Loucy (cell line): ENCODE results near the gene ARGLU1.

Experiments
- H2AFZ ChIP-seq: fragments of 200-600 bp; sonication (generic); 2 replicates; pipeline ENCODE4 v1.6.0; 2016; ENCODE audit warnings: antibody characterized with exemption, mild to moderate bottlenecking, low read length, moderate library complexity
- H3F3A ChIP-seq: fragments of 200-600 bp; 2 replicates; pipeline ENCODE4 v1.6.0; 2016; ENCODE audit warnings: antibody characterized with exemption, low read depth, mild to moderate bottlenecking
- H3K27me3 ChIP-seq: fragments of 200-600 bp; sonication (generic); 2 replicates; pipeline ENCODE4 v1.6.1; 2014; ENCODE audit warnings: low read length, mild to moderate bottlenecking; ENCODE audit not compliant: insufficient read depth, poor library complexity, severe bottlenecking
- H3K36me3 ChIP-seq: fragments of 200-600 bp; sonication (generic); 2 replicates; pipeline ENCODE4 v1.6.1; 2016; ENCODE audit warnings: low read length; ENCODE audit not compliant: insufficient read depth
- H3K4me1 ChIP-seq: fragments of 200-600 bp; sonication (generic); 2 replicates; pipeline ENCODE4 v1.5.1; 2014; ENCODE audit warnings: low read length, mild to moderate bottlenecking; ENCODE audit not compliant: insufficient read depth, poor library complexity, severe bottlenecking
- H3K4me2 ChIP-seq: fragments of 200-600 bp; sonication (generic); 2 replicates; pipeline ENCODE4 v1.6.0; 2014; ENCODE audit warnings: antibody characterized with exemption, low read length, low read depth, mild to moderate bottlenecking; ENCODE audit not compliant: poor library complexity, severe bottlenecking
- H3K4me3 ChIP-seq: fragments of 200-600 bp; sonication (generic); 2 replicates; pipeline ENCODE4 v1.5.1; 2014; ENCODE audit warnings: low read length, mild to moderate bottlenecking, mixed read lengths; ENCODE audit not compliant: poor library complexity, severe bottlenecking
- H3K79me2 ChIP-seq: fragments of 200-600 bp; sonication (generic); 2 replicates; pipeline ENCODE4 v1.6.1; 2014; ENCODE audit warnings: low read length; ENCODE audit not compliant: insufficient read depth
- H3K9ac ChIP-seq: fragments of 200-600 bp; sonication (generic); 2 replicates; pipeline ENCODE4 v1.6.0; 2014; ENCODE audit warnings: mild to moderate bottlenecking, low read depth, low read length, moderate library complexity; ENCODE audit not compliant: poor library complexity, severe bottlenecking
- H3K9me2 ChIP-seq: fragments of 200-600 bp; sonication (generic); replicated peaks from 2 replicates; pipeline ENCODE4 v1.6.1; 2016; ENCODE audit warnings: low read depth, low read length, mixed read lengths
- H3K9me3 ChIP-seq: fragments of 200-600 bp; sonication (generic); 2 replicates; pipeline ENCODE4 v1.6.1; 2014; ENCODE audit warnings: mild to moderate bottlenecking, antibody characterized with exemption, low read length, low read depth; ENCODE audit not compliant: insufficient read depth
- H4K20me1 ChIP-seq: fragments of 200-600 bp; sonication (generic); 2 replicates; pipeline ENCODE4 v1.6.0; 2014; ENCODE audit warnings: antibody characterized with exemption, low read length, mild to moderate bottlenecking; ENCODE audit not compliant: insufficient read depth, poor library complexity, severe bottlenecking
- CTCF ChIP-seq: fragments of 200-600 bp; sonication (generic); conservative IDR thresholded peaks from 2 replicates; pipeline ENCODE4 v1.5.1; 2014; ENCODE audit warnings: mild to moderate bottlenecking, antibody characterized with exemption, low read length
- EZH2phosphoT487 ChIP-seq: fragments of 200-600 bp; IDR thresholded peaks from 2 replicates; pipeline ENCODE4 v1.6.1; 2018; ENCODE audit warnings: antibody characterized with exemption, mild to moderate bottlenecking, moderate library complexity, borderline replicate concordance

ARGLU1 gene

GRCh38 chr13:106609116-106609515 is 41.2 kb upstream of the ARGLU1 start:
- no peak overlapping the region for H3K4me3 ChIP-seq
- H3K9me2 ChIP-seq = no peaks in the 10 kb centered on the region
- H3K9ac ChIP-seq = no peak overlapping the region
- no peaks in the 10 kb centered on the region for H3K4me1 ChIP-seq
- no peaks in the 10 kb centered on the region for H3K27me3 ChIP-seq
- no peak overlapping the region for H3K4me2 ChIP-seq
- H2AFZ ChIP-seq = no peak overlapping the region
- no peaks in the 10 kb centered on the region for H4K20me1 ChIP-seq
- no peaks in the 10 kb centered on the region for H3K36me3 ChIP-seq
- TF ChIP-seq CTCF = no peak
- no peak for TF ChIP-seq EZH2phosphoT487
- H3K79me2 ChIP-seq = no peaks in the 10 kb centered on the region
- no peaks in the 10 kb centered on the region for H3K9me3 ChIP-seq
- H3F3A ChIP-seq = no peaks in the 10 kb centered on the region

- H3K79me2 ChIP-seq = no peaks in the 10 kb centered on the region
- H3K36me3 ChIP-seq = no peaks in the 10 kb centered on the region
- H3K9ac ChIP-seq = no peak overlapping the region
- peaks cover 15% of the 10 kb centered on the region for H3K4me1 ChIP-seq
- H3K4me3 ChIP-seq = no peak overlapping the region
- no peaks in the 10 kb centered on the region for H3K27me3 ChIP-seq
- no peak overlapping the region for H3K4me2 ChIP-seq
- no peaks in the 10 kb centered on the region for H3K9me3 ChIP-seq
- H2AFZ ChIP-seq = no peak overlapping the region
- no peaks in the 10 kb centered on the region for H4K20me1 ChIP-seq
- H3F3A ChIP-seq = 0 out of 2 replicates have a peak, but pooled peaks cover 4% of the 10 kb centered on the region
- no peaks in the 10 kb centered on the region for H3K9me2 ChIP-seq
- TF ChIP-seq EZH2phosphoT487 (no peak), CTCF (no peak)
Observed at GRCh38 chr13:106603546-106603945, 35.6 kb upstream of the ARGLU1 start.

- Histone ChIP-seq H2AFZ (no peak overlapping the region), H4K20me1 (no peaks in the 10 kb centered on the region), H3K9me2 (no peaks in the 10 kb centered on the region), H3K4me3 (no peak overlapping the region), H3K36me3 (no peaks in the 10 kb centered on the region), H3K9me3 (no peaks in the 10 kb centered on the region), H3K4me2 (no peak overlapping the region), H3K79me2 (no peaks in the 10 kb centered on the region), H3K4me1 (peaks cover 15% of the 10 kb centered on the region), H3K9ac (no peak overlapping the region), H3K27me3 (no peaks in the 10 kb centered on the region), H3F3A (0 out of 2 replicates have a peak, but pooled peaks cover 4% of the 10 kb centered on the region)
- TF ChIP-seq CTCF (no peak), EZH2phosphoT487 (no peak)
Observed at GRCh38 chr13:106602178-106602577, 34.2 kb upstream of the ARGLU1 start.
